Activated naive CD8-positive, alpha-beta T cell treated with anti-CD3 and anti-CD28 coated beads, Interleukin-2, amount 50 U/mL, for 24 hours (primary cell): ENCODE data around the gene MMD.
"Not testable (repeated sequence)": the region's sequence is repeated elsewhere in the genome, so short reads cannot be mapped to it uniquely, and the experiment has no call there.

Experiments used
- ATAC-seq: fragments of 150-1000 bp; cut with Tn5 transposase; one replicate; pipeline ENCODE4 v1.10.0; 2021
- DNase-seq: peaks from one replicate; pipeline ENCODE4 v3.0.0; 2021
- H3K27ac Mint-ChIP-seq: one replicate; pipeline ENCODE4 v1.8.0; 2021; ENCODE audit warnings: mild to moderate bottlenecking, mixed read lengths
- H3K27me3 Mint-ChIP-seq: one replicate; pipeline ENCODE4 v1.8.0; 2021; ENCODE audit warnings: mixed read lengths
- H3K36me3 Mint-ChIP-seq: one replicate; pipeline ENCODE4 v1.8.0; 2021; ENCODE audit warnings: low read depth, mixed read lengths
- H3K4me1 Mint-ChIP-seq: one replicate; pipeline ENCODE4 v1.8.0; 2021; ENCODE audit warnings: mixed read lengths
- H3K4me3 Mint-ChIP-seq: one replicate; pipeline ENCODE4 v1.8.0; 2021; ENCODE audit warnings: mild to moderate bottlenecking, moderate library complexity, mixed read lengths
- H3K9me3 Mint-ChIP-seq: one replicate; pipeline ENCODE4 v1.8.0; 2021; ENCODE audit warnings: mixed read lengths

The MMD gene

GRCh38 chr17:55451203-55451641 lies 29.6 kb upstream of the MMD start:
- Mint-ChIP-seq H3K27ac (no peak overlapping the region), H3K4me3 (no peak overlapping the region), H3K36me3 (no peaks in the 10 kb centered on the region), H3K4me1 (peaks cover 2% of the 10 kb centered on the region), H3K9me3 (peaks cover 5% of the 10 kb centered on the region), H3K27me3 (peaks cover 10% of the 10 kb centered on the region)
- ATAC-seq (no peak), DNase-seq (no peak)

- DNase-seq (no peak), ATAC-seq (no peak)
- peaks cover 2% of the 10 kb centered on the region for H3K4me1 Mint-ChIP-seq
- H3K36me3 Mint-ChIP-seq, result no peaks in the 10 kb centered on the region
- peaks cover 5% of the 10 kb centered on the region for H3K9me3 Mint-ChIP-seq
- peaks cover 6% of the 10 kb centered on the region for H3K27me3 Mint-ChIP-seq
- H3K27ac Mint-ChIP-seq, result no peak overlapping the region
- H3K4me3 Mint-ChIP-seq, result no peak overlapping the region
Observed at GRCh38 chr17:55450232-55450825, 28.7 kb upstream of the MMD start.

- no peaks in the 10 kb centered on the region for H3K36me3 Mint-ChIP-seq
- no peak for DNase-seq
- no peak overlapping the region for H3K27ac Mint-ChIP-seq
- no peak for ATAC-seq
- peaks cover under 1% of the 10 kb centered on the region for H3K27me3 Mint-ChIP-seq
- peaks cover 5% of the 10 kb centered on the region for H3K9me3 Mint-ChIP-seq
- no peak overlapping the region for H3K4me3 Mint-ChIP-seq
- H3K4me1 Mint-ChIP-seq, result peaks cover 7% of the 10 kb centered on the region
Observed at GRCh38 chr17:55448681-55449080, 27.0 kb upstream of the MMD start.

GRCh38 chr17:55446581-55447205 lies 25.1 kb upstream of the MMD start:
- DNase-seq, result no peak
- Mint-ChIP-seq H3K27ac (no peak overlapping the region), H3K4me1 (peaks cover 5% of the 10 kb centered on the region), H3K9me3 (peaks cover 5% of the 10 kb centered on the region), H3K36me3 (no peaks in the 10 kb centered on the region), H3K27me3 (no peaks in the 10 kb centered on the region), H3K4me3 (no peak overlapping the region)
- no peak for ATAC-seq

- not testable (repeated sequence) for H3K4me3 Mint-ChIP-seq, DNase-seq, H3K36me3 Mint-ChIP-seq, H3K4me1 Mint-ChIP-seq, H3K27me3 Mint-ChIP-seq, H3K9me3 Mint-ChIP-seq, ATAC-seq, H3K27ac Mint-ChIP-seq
Observed at GRCh38 chr17:55446004-55446403, 24.4 kb upstream of the MMD start.

GRCh38 chr17:55444471-55445441 lies 23.1 kb upstream of the MMD start:
- H3K36me3 Mint-ChIP-seq, result no peaks in the 10 kb centered on the region
- ATAC-seq (no peak), DNase-seq (no peak)

GRCh38 chr17:55443904-55444303 lies 22.3 kb upstream of the MMD start:
- H3K4me3 Mint-ChIP-seq, result no peak overlapping the region
- H3K27me3 Mint-ChIP-seq, result peaks cover 4% of the 10 kb centered on the region
- H3K27ac Mint-ChIP-seq, result no peak overlapping the region
- no peak for DNase-seq
- H3K4me1 Mint-ChIP-seq, result peaks cover 5% of the 10 kb centered on the region
- peaks cover 5% of the 10 kb centered on the region for H3K9me3 Mint-ChIP-seq
- H3K36me3 Mint-ChIP-seq, result no peaks in the 10 kb centered on the region
- no peak for ATAC-seq

More at GRCh38 chr17:55444471-55445441, 23.1 kb upstream of the MMD start:
- peak overlapping the region; percentile 38 for H3K27ac Mint-ChIP-seq
- H3K27me3 Mint-ChIP-seq, result peaks cover 4% of the 10 kb centered on the region
- H3K4me1 Mint-ChIP-seq, result peaks cover 5% of the 10 kb centered on the region
- peaks cover 5% of the 10 kb centered on the region for H3K9me3 Mint-ChIP-seq
- no peak overlapping the region for H3K4me3 Mint-ChIP-seq

- no peak overlapping the region for H3K27ac Mint-ChIP-seq
- H3K4me3 Mint-ChIP-seq, result no peak overlapping the region
- H3K4me1 Mint-ChIP-seq, result peaks cover 5% of the 10 kb centered on the region
- H3K36me3 Mint-ChIP-seq, result no peaks in the 10 kb centered on the region
- peaks cover 4% of the 10 kb centered on the region for H3K27me3 Mint-ChIP-seq
- DNase-seq (no peak), ATAC-seq (no peak)
- H3K9me3 Mint-ChIP-seq, result peaks cover 5% of the 10 kb centered on the region
Observed at GRCh38 chr17:55442953-55443683, 21.5 kb upstream of the MMD start.

- ATAC-seq, result no peak
- Mint-ChIP-seq H3K9me3 (peaks cover under 1% of the 10 kb centered on the region), H3K4me3 (no peak overlapping the region), H3K27ac (no peak overlapping the region), H3K4me1 (peaks cover 9% of the 10 kb centered on the region), H3K27me3 (peaks cover 6% of the 10 kb centered on the region), H3K36me3 (no peaks in the 10 kb centered on the region)
- DNase-seq, result no peak
Observed at GRCh38 chr17:55442462-55442861, 20.8 kb upstream of the MMD start.

- Mint-ChIP-seq H3K4me1 (peaks cover 19% of the 10 kb centered on the region), H3K4me3 (no peak overlapping the region), H3K27ac (no peak overlapping the region), H3K36me3 (no peaks in the 10 kb centered on the region), H3K9me3 (no peaks in the 10 kb centered on the region), H3K27me3 (peaks cover 6% of the 10 kb centered on the region)
- DNase-seq (no peak), ATAC-seq (peak; percentile 35)
Observed at GRCh38 chr17:55441544-55441943, 19.9 kb upstream of the MMD start.

- H3K27ac Mint-ChIP-seq, result no peak overlapping the region
- H3K9me3 Mint-ChIP-seq, result peaks cover 2% of the 10 kb centered on the region
- DNase-seq (no peak), ATAC-seq (no peak)
- H3K36me3 Mint-ChIP-seq, result no peaks in the 10 kb centered on the region
- H3K4me1 Mint-ChIP-seq, result peaks cover 27% of the 10 kb centered on the region
- H3K27me3 Mint-ChIP-seq, result peaks cover 9% of the 10 kb centered on the region
- H3K4me3 Mint-ChIP-seq, result no peak overlapping the region
Observed at GRCh38 chr17:55440391-55440790, 18.8 kb upstream of the MMD start.

GRCh38 chr17:55437159-55437605 lies 15.5 kb upstream of the MMD start:
- Mint-ChIP-seq H3K9me3 (peaks cover 4% of the 10 kb centered on the region), H3K4me1 (peaks cover 51% of the 10 kb centered on the region), H3K27ac (peak overlapping the region; percentile 57), H3K27me3 (peaks cover 9% of the 10 kb centered on the region), H3K4me3 (no peak overlapping the region), H3K36me3 (no peaks in the 10 kb centered on the region)
- ATAC-seq, result no peak
- no peak for DNase-seq

GRCh38 chr17:55436224-55437158 lies 14.9 kb upstream of the MMD start:
- H3K36me3 Mint-ChIP-seq, result no peaks in the 10 kb centered on the region
- DNase-seq, result no peak
- no peak overlapping the region for H3K4me3 Mint-ChIP-seq
- peaks cover 9% of the 10 kb centered on the region for H3K27me3 Mint-ChIP-seq
- no peak for ATAC-seq
- peaks cover 53% of the 10 kb centered on the region for H3K4me1 Mint-ChIP-seq
- H3K9me3 Mint-ChIP-seq, result peaks cover 4% of the 10 kb centered on the region
- peak overlapping the region; percentile 43 for H3K27ac Mint-ChIP-seq
